Neural crest cell (in vitro differentiated cells): Measurements from ENCODE around the gene PCDHA5. TPM values are rescaled to one million over a fixed set of nuclear protein-coding genes. Genes with fewer than 3 reads are reported as not detected.
"Not testable (repeated sequence)": the region's sequence is repeated elsewhere in the genome, so short reads cannot be mapped to it uniquely, and the experiment has no call there.

Experiments used
- DNase-seq: peaks from one replicate; pipeline ENCODE4 v3.0.0; 2021; ENCODE audit warnings: low read depth, mixed read lengths, low spot score
- H3K27ac Mint-ChIP-seq: one replicate; pipeline ENCODE4 v1.8.0; 2021; ENCODE audit warnings: mild to moderate bottlenecking, mixed read lengths; ENCODE audit not compliant: unreplicated experiment
- H3K27me3 Mint-ChIP-seq: 2 replicates; pipeline ENCODE4 v1.8.0; 2021; ENCODE audit warnings: low read depth, mild to moderate bottlenecking, mixed read lengths
- H3K36me3 Mint-ChIP-seq: 2 replicates; pipeline ENCODE4 v1.8.0; 2021; ENCODE audit warnings: low read depth, mild to moderate bottlenecking, mixed read lengths
- H3K4me1 Mint-ChIP-seq: 2 replicates; pipeline ENCODE4 v1.8.0; 2021; ENCODE audit warnings: mixed read lengths
- H3K4me3 Mint-ChIP-seq: one replicate; pipeline ENCODE4 v1.8.0; 2021; ENCODE audit warnings: mild to moderate bottlenecking, mixed read lengths
- H3K9me3 Mint-ChIP-seq: 2 replicates; pipeline ENCODE4 v1.8.0; 2021; ENCODE audit warnings: mixed read lengths
- CTCF ChIP-seq: fragments of 200-600 bp; sonication (generic); conservative IDR thresholded peaks from 2 replicates; pipeline ENCODE4 v1.5.0; 2021; ENCODE audit warnings: antibody characterized with exemption, mild to moderate bottlenecking
- long read RNA-seq: library from polyadenylated mRNA; unstranded; transcript quantifications from one replicate; pipeline ENCODE4 v2.0.0, GENCODE V29; 2020
- total RNA-seq: library from RNA; stranded (reverse); gene quantifications from 2 replicates; pipeline ENCODE4 v1.2.1, GENCODE V29; 2021

PCDHA5 gene
- 1.3 and 1.4 TPM in 2 replicates for total RNA-seq
- long read RNA-seq: 0 reads

- H3K4me3 Mint-ChIP-seq: no peak within 1 kb of the TSS
These were observed at the start of gene PCDHA5 for GRCh38 chr5:140821375-140822280. Gene PCDHA5 (plus strand): TSS chr5:140821613.

GRCh38 chr5:140780512-140780911, 40.9 kb upstream of the PCDHA5 start:
- Mint-ChIP-seq H3K4me3 (no peak overlapping the region), H3K4me1 (no peaks in the 10 kb centered on the region), H3K9me3 (peaks cover 19% of the 10 kb centered on the region), H3K27me3 (no peaks in the 10 kb centered on the region), H3K36me3 (peaks cover 11% of the 10 kb centered on the region), H3K27ac (no peak overlapping the region)
- no peak for TF ChIP-seq CTCF
- DNase-seq: no peak

More at GRCh38 chr5:140821375-140822280, at the start of gene PCDHA5:
- TF ChIP-seq CTCF: no peak
- H3K27me3 Mint-ChIP-seq: no peaks in the 10 kb centered on the region
- H3K9me3 Mint-ChIP-seq: peaks cover 3% of the 10 kb centered on the region
- no peak for DNase-seq
- H3K27ac Mint-ChIP-seq: no peak within 1 kb of the TSS
- peaks cover 43% of the 10 kb centered on the region for H3K36me3 Mint-ChIP-seq
- H3K4me1 Mint-ChIP-seq: no peaks in the 10 kb centered on the region

GRCh38 chr5:140785905-140786686, 35.3 kb upstream of the PCDHA5 start, which contains the start of gene PCDHA1:
Gene PCDHA1 (plus strand): TSS chr5:140786140.
- no peaks in the 10 kb centered on the region for H3K4me1 Mint-ChIP-seq
- peak; percentile 31 for TF ChIP-seq CTCF
- no peak within 1 kb of the TSS for H3K4me3 Mint-ChIP-seq
- peaks cover 21% of the 10 kb centered on the region for H3K9me3 Mint-ChIP-seq
- H3K27me3 Mint-ChIP-seq: no peaks in the 10 kb centered on the region
- peaks cover 22% of the 10 kb centered on the region for H3K36me3 Mint-ChIP-seq
- no peak for DNase-seq
- H3K27ac Mint-ChIP-seq: no peak within 1 kb of the TSS

- H3K4me1 Mint-ChIP-seq, H3K27me3 Mint-ChIP-seq, DNase-seq, H3K4me3 Mint-ChIP-seq, H3K27ac Mint-ChIP-seq: not testable (repeated sequence)
- Mint-ChIP-seq H3K9me3 (peaks cover 20% of the 10 kb centered on the region), H3K36me3 (peaks cover 17% of the 10 kb centered on the region)
These were observed 34.0 kb upstream of the PCDHA5 start for GRCh38 chr5:140787422-140787821.

GRCh38 chr5:140787849-140788504, 33.4 kb upstream of the PCDHA5 start:
- DNase-seq, H3K27ac Mint-ChIP-seq, H3K27me3 Mint-ChIP-seq, H3K4me1 Mint-ChIP-seq, H3K4me3 Mint-ChIP-seq: not testable (repeated sequence)
- Mint-ChIP-seq H3K9me3 (peaks cover 22% of the 10 kb centered on the region), H3K36me3 (peaks cover 20% of the 10 kb centered on the region)

GRCh38 chr5:140791089-140791488, 30.3 kb upstream of the PCDHA5 start:
- H3K9me3 Mint-ChIP-seq: peaks cover 13% of the 10 kb centered on the region

More at GRCh38 chr5:140791089-140791488, 30.3 kb upstream of the PCDHA5 start:
- H3K4me1 Mint-ChIP-seq: no peaks in the 10 kb centered on the region
- DNase-seq: no peak
- TF ChIP-seq CTCF: no peak
- H3K36me3 Mint-ChIP-seq: peaks cover 34% of the 10 kb centered on the region
- H3K27ac Mint-ChIP-seq: no peak overlapping the region
- no peak overlapping the region for H3K4me3 Mint-ChIP-seq
- no peaks in the 10 kb centered on the region for H3K27me3 Mint-ChIP-seq
